Fibroblast of lung (primary cell): ENCODE measurements around the gene SCLT1. TPM values are rescaled to one million over a fixed set of nuclear protein-coding genes. Genes with fewer than 3 reads are reported as not detected.

ENCODE experiments used
- DNase-seq, 2 donors: peaks; one replicate each; pipeline versions ENCODE4 v3.0.0 to v3.0.0-alpha.2; 2010; ENCODE audit warnings: low read depth in 2 of 2
- H2AFZ ChIP-seq: 2 replicates; pipeline ENCODE4 v1.5.1; 2012; ENCODE audit warnings: low read length, control low read depth, inconsistent platforms
- H3K27ac ChIP-seq: 2 replicates; pipeline ENCODE4 v1.5.1; 2011; ENCODE audit warnings: low read length, control low read depth; ENCODE audit not compliant: insufficient read depth
- H3K27me3 ChIP-seq: 2 replicates; pipeline ENCODE4 v1.5.1; 2011; ENCODE audit warnings: mild to moderate bottlenecking, low read length; ENCODE audit not compliant: control insufficient read depth, insufficient read depth
- H3K36me3 ChIP-seq: 2 replicates; pipeline ENCODE4 v1.5.1; 2011; ENCODE audit warnings: low read length; ENCODE audit not compliant: control insufficient read depth, insufficient read depth
- H3K4me1 ChIP-seq: 2 replicates; pipeline ENCODE4 v1.5.1; 2011; ENCODE audit warnings: low read length; ENCODE audit not compliant: control insufficient read depth, insufficient read depth; ENCODE audit errors: extremely low read depth
- H3K4me2 ChIP-seq: 2 replicates; pipeline ENCODE4 v1.5.1; 2011; ENCODE audit warnings: low read length, control low read depth; ENCODE audit not compliant: insufficient read depth; ENCODE audit errors: extremely low read depth
- H3K4me3 ChIP-seq, 4 experiments: fragments of 200-600 bp in 1 of 4; sonication (generic) in 1 of 4; replicated peaks in 1 of 4; 2 replicates each; pipeline ENCODE4 v1.5.1; 2011 to 2016; ENCODE audit warnings: low read length in 4 of 4, low read depth in 3 of 4, mild to moderate bottlenecking in 3 of 4, control low read depth in 2 of 4, inconsistent platforms in 1 of 4, mixed read lengths in 1 of 4; ENCODE audit not compliant: insufficient read depth in 1 of 4; ENCODE audit errors: control extremely low read depth in 1 of 4
- H3K79me2 ChIP-seq: 2 replicates; pipeline ENCODE4 v1.5.1; 2012; ENCODE audit warnings: mild to moderate bottlenecking, low read length, inconsistent platforms; ENCODE audit not compliant: control insufficient read depth, insufficient read depth
- H3K9ac ChIP-seq: 2 replicates; pipeline ENCODE4 v1.5.1; 2011; ENCODE audit warnings: mild to moderate bottlenecking, low read length, control low read depth; ENCODE audit not compliant: insufficient read depth
- H3K9me3 ChIP-seq: 2 replicates; pipeline ENCODE4 v1.5.1; 2012; ENCODE audit warnings: low read depth, low read length; ENCODE audit not compliant: control insufficient read depth, insufficient read depth
- H4K20me1 ChIP-seq: 2 replicates; pipeline ENCODE4 v1.5.1; 2011; ENCODE audit warnings: low read length; ENCODE audit not compliant: control insufficient read depth, insufficient read depth; ENCODE audit errors: extremely low read depth
- EZH2 ChIP-seq: IDR thresholded peaks from 2 replicates; pipeline ENCODE4 v1.5.1; 2012; ENCODE audit warnings: low read length, control low read depth, mild to moderate bottlenecking; ENCODE audit errors: missing control alignments
- polyA plus RNA-seq, 2 donors: library from polyadenylated mRNA; depleted of rRNA in 1 of 2; stranded (reverse) in 1 of 2; unstranded in 1 of 2; fragments of >200 nt; gene quantifications; 2 replicates each; pipeline ENCODE4 v1.2.1, GENCODE V29; 2011 to 2012; ENCODE audit warnings: missing spikeins in 1 of 2
- total RNA-seq: library from RNA; depleted of rRNA; stranded (reverse); fragments of >200 nt; gene quantifications from 2 replicates; pipeline ENCODE4 v1.2.1, GENCODE V29; 2014
- TF ChIP-seq, protein P1 (sequence below), 2 donors: IDR thresholded peaks in 1 of 2; conservative IDR thresholded peaks in 1 of 2; 1 replicate in 1 of 2; 2 replicates in 1 of 2; pipeline ENCODE4 v1.5.1; 2011 to 2012; ENCODE audit warnings: low read length in 2 of 2, control low read depth in 1 of 2, inconsistent platforms in 1 of 2, low read depth in 1 of 2, mild to moderate bottlenecking in 1 of 2

SCLT1 gene
- total and polyA plus RNA-seq, 2 donors (not counting 1 experiment from before 2014, with no cell fraction given): 8.8 to 16.2 TPM

DNA sequence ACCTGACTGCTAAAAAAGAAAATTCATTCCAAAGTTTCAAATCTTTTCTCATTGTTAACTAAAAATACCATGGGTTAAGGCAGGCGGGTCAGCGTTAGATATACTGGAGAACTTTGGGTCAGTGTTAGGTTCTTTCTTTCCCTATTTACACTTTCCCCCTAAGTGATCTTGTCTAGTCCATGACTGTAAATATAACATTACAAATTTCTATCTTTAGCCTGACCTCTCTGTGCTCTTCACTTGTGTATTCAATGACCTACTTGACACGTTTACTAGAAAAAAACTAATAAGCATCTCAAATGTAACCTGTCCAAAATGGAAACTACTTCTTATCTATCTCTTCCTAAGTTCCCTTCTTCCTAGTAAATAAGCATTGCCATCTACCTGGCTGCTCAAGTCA, 188.5 kb downstream of the SCLT1 start:
- no peaks in the 10 kb centered on the region for H3K79me2 ChIP-seq
- H3K4me1 ChIP-seq: no peaks in the 10 kb centered on the region
- H3K4me3 ChIP-seq: no peak overlapping the region
- no peaks in the 10 kb centered on the region for H3K9me3 ChIP-seq
- no peak overlapping the region for H3K9ac ChIP-seq
- no peak overlapping the region for H2AFZ ChIP-seq
- TF ChIP-seq EZH2: no peak
- TF ChIP-seq, protein P1, sequence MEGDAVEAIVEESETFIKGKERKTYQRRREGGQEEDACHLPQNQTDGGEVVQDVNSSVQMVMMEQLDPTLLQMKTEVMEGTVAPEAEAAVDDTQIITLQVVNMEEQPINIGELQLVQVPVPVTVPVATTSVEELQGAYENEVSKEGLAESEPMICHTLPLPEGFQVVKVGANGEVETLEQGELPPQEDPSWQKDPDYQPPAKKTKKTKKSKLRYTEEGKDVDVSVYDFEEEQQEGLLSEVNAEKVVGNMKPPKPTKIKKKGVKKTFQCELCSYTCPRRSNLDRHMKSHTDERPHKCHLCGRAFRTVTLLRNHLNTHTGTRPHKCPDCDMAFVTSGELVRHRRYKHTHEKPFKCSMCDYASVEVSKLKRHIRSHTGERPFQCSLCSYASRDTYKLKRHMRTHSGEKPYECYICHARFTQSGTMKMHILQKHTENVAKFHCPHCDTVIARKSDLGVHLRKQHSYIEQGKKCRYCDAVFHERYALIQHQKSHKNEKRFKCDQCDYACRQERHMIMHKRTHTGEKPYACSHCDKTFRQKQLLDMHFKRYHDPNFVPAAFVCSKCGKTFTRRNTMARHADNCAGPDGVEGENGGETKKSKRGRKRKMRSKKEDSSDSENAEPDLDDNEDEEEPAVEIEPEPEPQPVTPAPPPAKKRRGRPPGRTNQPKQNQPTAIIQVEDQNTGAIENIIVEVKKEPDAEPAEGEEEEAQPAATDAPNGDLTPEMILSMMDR (conservative IDR thresholded peaks at IDR 0.05 in 1 of 2, IDR thresholded peaks at IDR 0.05 in 1 of 2; ENCODE audit: low read depth in 1 of 2, low read length in 2 of 2): no peak
- no peaks in the 10 kb centered on the region for H4K20me1 ChIP-seq
- no peaks in the 10 kb centered on the region for H3K36me3 ChIP-seq
- H3K27ac ChIP-seq: no peak overlapping the region
- H3K27me3 ChIP-seq: no peaks in the 10 kb centered on the region
- DNase-seq: no peak
- no peak overlapping the region for H3K4me2 ChIP-seq

DNA sequence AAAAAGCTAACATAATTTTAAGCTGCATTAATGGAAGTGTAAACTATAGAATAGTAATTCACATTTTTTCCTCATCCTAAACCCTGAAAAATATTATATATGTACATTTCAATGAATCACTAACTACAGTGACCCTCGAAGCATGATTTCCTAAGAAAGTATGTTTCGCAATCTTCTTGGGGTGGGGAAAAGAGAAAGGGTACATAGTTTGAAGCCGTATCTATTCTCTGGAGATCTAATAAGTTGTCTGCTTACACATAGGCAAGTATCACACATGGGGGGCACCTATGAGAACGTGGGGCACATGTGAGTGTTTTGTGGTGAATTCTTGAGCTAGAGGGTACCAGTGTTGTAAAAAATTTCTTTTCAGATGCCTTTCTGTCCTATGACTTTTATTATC, 212.7 kb downstream of the SCLT1 start:
- TF ChIP-seq, protein P1 (conservative IDR thresholded peaks at IDR 0.05 in 1 of 2, IDR thresholded peaks at IDR 0.05 in 1 of 2; ENCODE audit: low read depth in 1 of 2, low read length in 2 of 2): no peak
- TF ChIP-seq EZH2: no peak
- Histone ChIP-seq H2AFZ (no peak overlapping the region), H3K4me1 (no peaks in the 10 kb centered on the region), H3K79me2 (no peaks in the 10 kb centered on the region), H3K27me3 (no peaks in the 10 kb centered on the region), H3K9me3 (no peaks in the 10 kb centered on the region), H3K4me3 (no peak overlapping the region), H4K20me1 (no peaks in the 10 kb centered on the region), H3K36me3 (peaks cover 1% of the 10 kb centered on the region), H3K27ac (no peak overlapping the region), H3K4me2 (no peak overlapping the region), H3K9ac (no peak overlapping the region)
- DNase-seq: peak in 1 of 2 donors; percentile 67

- H3K4me3 ChIP-seq: no peak overlapping the region
- H3K79me2 ChIP-seq: no peaks in the 10 kb centered on the region
- H3K9me3 ChIP-seq: no peaks in the 10 kb centered on the region
- H3K4me2 ChIP-seq: no peak overlapping the region
- no peaks in the 10 kb centered on the region for H3K4me1 ChIP-seq
- H3K36me3 ChIP-seq: peaks cover 1% of the 10 kb centered on the region
- no peaks in the 10 kb centered on the region for H4K20me1 ChIP-seq
- no peak overlapping the region for H2AFZ ChIP-seq
- no peak overlapping the region for H3K27ac ChIP-seq
- no peak for DNase-seq
- TF ChIP-seq, protein P1 (conservative IDR thresholded peaks at IDR 0.05 in 1 of 2, IDR thresholded peaks at IDR 0.05 in 1 of 2; ENCODE audit: low read depth in 1 of 2, low read length in 2 of 2): no peak
- no peak for TF ChIP-seq EZH2
- no peaks in the 10 kb centered on the region for H3K27me3 ChIP-seq
- H3K9ac ChIP-seq: no peak overlapping the region
These were observed 213.4 kb downstream of the SCLT1 start for GRCh38 chr4:128879971-128880370.
